SKM-1 treated with dmso at 0.1 percent for 144 hours (cell line): ENCODE measurements around the gene TMEM203.
"Not testable (repeated sequence)": the region's sequence is repeated elsewhere in the genome, so short reads cannot be mapped to it uniquely, and the experiment has no call there.

Experiments
- DNase-seq: peaks from one replicate; lab custom pipeline; 2025; ENCODE audit not compliant: unreplicated experiment; lab: John Stamatoyannopoulos, UW

Gene TMEM203

DNA sequence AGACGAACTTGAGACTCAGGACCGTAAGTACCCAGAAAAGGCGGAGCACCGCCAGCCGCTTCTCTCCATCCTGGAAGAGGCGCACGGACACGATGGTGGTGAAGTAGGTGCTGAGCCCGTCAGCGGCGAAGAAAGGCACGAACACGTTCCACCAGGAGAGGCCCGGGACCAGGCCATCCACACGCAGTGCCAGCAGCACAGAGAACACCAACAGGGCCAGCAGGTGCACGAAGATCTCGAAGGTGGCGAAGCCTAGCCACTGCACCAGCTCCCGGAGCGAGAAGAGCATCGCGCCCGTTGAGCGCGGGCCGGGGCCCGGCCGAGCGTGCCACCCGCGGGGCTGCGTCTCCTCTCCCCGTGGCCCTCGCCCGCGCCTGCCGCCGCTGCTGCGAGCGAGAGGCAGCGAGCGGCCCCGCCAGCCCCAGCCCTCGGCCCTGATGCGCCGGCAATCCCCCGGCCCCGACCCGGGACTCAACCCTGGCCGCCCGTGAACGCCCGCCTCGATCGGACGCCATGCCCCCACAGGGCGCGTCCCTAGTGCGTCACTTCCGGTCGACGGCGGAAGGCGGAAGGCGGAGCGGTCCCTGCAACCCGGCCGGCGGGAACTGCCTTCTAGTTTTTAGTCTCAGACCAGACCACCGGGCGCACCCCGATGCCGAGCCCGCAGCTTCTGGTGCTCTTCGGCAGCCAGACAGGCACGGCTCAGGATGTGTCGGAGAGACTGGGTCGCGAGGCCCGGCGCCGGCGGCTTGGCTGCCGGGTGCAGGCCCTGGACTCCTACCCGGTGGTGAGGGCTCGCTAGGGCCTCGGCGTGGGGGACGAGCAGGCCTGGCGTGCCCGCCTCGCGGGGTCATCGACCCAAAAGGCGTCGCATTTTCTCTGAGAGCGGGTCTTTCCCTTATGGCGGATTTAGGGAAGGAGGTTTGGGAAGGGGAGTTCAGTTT, at the start of gene TMEM203, which contains the start of gene NDOR1:
TSS of gene TMEM203 (minus strand) at position 523 of the 944 bp plus-strand sequence. CDS start at position 289, 234 bp downstream.
TSS of gene NDOR1 (plus strand) at position 575 of the 944 bp plus-strand sequence. CDS start at position 653, 78 bp downstream.
- peak; percentile 65 for DNase-seq

GRCh38 chr9:137254624-137255447, 49.4 kb upstream of the TMEM203 start, which contains the start of gene NELFB:
NELFB (plus strand) TSS chr9:137255327.
- peak; percentile 80 for DNase-seq

- no peak for DNase-seq
These were observed 48.5 kb upstream of the TMEM203 start for GRCh38 chr9:137253717-137254623.

GRCh38 chr9:137252555-137253506, 47.4 kb upstream of the TMEM203 start:
- DNase-seq, result no peak

DNA sequence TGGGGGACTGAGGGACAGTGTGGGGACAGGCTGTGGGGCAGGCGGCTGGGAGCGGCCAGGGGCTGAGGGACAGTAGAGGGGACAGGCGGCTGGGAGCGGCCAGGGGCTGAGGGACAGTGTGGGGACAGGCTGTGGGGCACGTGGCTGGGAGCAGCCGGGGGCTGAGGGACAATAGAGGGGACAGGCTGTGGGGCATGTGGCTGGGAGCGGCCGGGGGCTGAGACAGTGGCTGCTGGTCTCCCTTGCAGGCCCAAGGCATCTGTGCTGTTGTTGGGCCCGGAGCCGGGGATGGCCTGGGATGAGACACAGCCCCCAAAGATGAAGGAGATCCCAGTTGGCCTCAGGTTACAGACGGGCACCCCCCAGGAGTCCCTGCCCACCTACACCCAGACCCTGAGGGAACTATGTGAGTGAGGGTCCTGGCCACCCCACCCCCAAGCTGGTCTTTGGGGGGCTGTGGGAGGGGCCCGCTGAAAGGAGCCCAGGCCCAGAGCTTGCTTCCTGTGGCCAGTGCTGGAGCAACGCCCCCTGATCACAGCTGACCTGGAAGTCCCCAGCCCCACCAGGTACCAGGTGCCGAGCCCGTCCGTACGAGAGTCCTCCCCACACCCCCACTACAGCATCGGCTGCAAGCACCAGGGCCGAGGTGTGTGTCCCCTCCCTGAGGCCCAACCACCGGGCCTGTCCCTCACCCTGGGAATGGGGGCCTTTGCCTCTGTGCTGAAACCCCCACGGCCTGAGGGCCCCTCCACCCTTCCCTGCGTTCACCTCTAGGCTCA, 46.2 kb upstream of the TMEM203 start:
- no peak for DNase-seq

DNA sequence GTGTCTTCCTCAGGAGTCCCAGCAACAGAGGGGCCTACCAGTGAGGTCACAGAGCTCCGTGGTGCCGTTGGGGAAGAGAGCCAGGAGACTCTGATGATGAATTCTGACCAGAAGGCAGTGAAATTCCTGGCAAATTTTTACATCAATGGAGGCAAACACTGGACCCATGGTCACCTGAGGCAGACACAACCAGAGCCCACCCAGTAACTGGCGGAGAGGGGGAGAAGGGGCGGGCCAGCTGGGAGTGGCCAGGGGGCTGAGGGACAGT, 45.7 kb upstream of the TMEM203 start, which contains the start of gene STPG3:
TSS of gene STPG3 (plus strand) at position 93 of the 268 bp plus-strand sequence. CDS start at position 94, 1 bp downstream.
- no peak for DNase-seq

- no peak for DNase-seq
These were observed 45.1 kb upstream of the TMEM203 start for GRCh38 chr9:137250329-137251193.

- no peak for DNase-seq
These were observed 42.4 kb upstream of the TMEM203 start for GRCh38 chr9:137247916-137248175.

- DNase-seq, result no peak
These were observed 41.9 kb upstream of the TMEM203 start for GRCh38 chr9:137247135-137247915.

DNA sequence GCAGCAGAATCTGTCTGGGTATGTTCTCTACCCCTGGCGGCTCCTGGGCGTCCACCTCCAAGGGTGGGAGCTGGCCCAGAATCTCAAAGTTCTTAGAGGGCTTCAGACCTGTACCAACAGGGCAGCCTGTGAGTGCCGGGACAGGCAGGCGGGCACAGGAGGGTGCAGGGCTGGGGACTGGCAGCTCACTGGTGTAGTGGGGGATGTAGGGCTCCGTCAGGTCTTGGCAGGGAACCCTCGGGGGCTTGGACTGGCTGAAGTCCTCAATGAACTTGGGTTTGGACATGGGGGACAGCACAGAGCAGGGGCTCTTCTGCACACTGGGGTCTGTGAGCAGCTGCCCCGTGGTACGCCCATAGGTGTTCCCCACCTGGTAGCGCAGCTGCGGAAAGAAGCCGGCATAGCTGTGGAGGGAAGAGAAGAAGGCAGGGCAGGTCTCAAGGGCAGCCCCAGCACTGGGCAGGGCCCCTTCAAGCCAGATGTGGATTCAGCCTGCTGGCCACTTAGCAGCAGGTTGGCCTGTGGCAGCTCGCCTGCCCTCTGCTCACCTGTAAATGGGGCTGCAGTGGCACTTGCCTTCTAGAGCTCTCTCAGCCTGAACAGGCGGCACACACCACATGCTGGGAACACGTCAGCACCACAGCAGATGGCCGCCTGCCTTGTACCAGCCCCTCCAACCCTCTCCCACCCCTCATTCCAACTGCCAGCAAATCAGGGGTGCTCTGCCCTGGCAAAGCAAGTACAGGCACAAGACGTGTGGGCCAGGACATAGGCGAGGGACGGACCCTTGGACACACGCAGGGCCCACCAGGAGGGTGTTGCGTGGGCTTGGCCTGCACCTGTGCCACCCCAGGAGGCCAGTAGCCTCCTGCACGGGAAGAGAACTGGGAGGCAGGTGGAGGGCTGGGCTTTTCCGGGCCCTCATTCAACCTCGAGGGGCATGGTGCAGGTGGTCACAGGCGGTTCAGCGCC, 40.3 kb upstream of the TMEM203 start:
- DNase-seq, result no peak

- DNase-seq, result no peak
These were observed 39.3 kb upstream of the TMEM203 start for GRCh38 chr9:137244486-137245449.

DNA sequence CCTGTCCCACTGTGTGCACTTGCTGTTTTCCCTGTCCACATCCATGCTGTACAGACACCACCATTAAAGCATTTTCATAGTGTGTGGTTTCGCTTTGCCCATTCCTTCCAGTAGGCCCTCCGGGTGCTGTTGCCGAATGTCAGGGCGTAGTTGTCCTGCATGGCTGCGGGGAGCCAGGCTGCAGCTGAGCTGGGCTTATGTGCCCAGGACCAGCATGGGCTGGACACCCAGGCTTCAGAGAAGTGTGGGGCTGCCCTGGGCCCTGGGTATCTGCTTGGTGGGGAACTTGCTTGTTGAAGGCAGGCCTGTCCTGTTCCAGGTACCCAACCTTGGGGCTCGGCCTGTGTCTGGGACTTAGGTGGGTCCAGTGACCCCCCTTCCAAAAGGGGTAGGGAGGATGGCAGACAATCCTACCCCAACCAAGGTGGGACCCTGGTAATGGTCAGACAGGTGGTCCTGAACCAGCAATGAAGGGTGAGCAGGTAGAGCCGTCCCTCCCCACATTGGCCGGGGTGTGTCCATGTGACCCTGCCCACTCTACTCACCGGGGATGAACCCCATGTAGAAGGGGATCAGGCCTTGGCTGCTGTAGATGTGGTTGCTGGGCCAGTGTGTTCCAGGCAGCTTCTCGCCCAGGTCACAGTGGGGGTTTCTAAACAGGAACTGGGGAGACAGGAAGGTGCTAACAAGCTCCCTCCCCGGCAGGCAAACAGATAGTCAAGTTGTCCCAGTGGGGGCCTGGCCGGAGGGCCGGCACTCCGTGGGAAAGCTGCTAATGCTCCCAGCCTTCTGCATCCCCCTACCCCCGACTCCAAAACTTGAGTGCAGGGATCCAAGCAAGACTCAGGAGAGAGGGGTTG, 38.4 kb upstream of the TMEM203 start:
- DNase-seq, result no peak

- DNase-seq, result not testable (repeated sequence)
These were observed 37.8 kb upstream of the TMEM203 start for GRCh38 chr9:137243266-137243625.
